Measurements from ENCODE around the gene TAPT1.
"Not testable (repeated sequence)": the region's sequence is repeated elsewhere in the genome, so short reads cannot be mapped to it uniquely, and the experiment has no call there.

The TAPT1 gene

DNA sequence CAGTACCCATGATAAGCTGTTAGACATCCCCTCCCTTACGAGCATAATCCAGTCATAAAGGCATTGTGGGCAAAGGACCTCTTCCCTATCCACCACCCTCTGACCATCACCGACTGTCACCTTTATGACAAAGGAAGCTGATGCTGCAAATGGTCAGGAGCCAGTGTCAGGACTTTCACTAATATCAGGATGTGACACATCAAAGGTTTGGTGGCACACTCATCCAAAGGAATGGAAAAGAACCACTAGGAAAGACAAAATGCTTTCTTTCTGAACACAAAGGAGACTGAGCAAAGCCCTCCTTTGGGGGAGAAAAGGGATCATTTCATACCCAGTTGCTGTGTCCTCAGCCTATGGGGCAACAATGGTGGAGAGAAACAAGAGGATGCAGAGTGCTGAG, 75.6 kb downstream of the TAPT1 start:
- in situ Hi-C loops (cut with HindIII; ENCODE audit: low pct_unique_long_range_greater_than_20kb, low sequenced_read_pairs): no loop called here

DNA sequence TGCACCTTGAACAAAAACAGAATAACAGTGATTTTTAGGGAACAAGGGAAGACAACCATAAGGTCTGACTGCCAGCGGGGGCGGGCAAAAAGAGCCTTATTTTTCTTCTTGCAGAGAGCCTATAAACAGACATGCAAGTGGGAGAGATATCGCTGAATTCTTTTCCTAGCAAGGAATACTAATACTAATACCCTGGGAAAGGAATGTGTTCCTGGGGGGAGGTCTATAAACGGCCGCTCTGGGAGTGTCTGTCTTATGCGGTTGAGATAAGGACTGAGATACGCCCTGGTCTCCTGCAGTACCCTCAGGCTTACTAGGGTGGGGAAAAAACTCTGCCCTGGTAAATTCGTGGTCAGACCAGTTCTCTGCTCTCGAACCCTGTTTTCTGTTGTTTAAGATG, 81.4 kb downstream of the TAPT1 start:
- in situ Hi-C loops (cut with HindIII; ENCODE audit: low pct_unique_long_range_greater_than_20kb, low sequenced_read_pairs); DNase-seq (ENCODE audit: low read depth in 1 of 2, low spot score in 1 of 2): not testable (repeated sequence)

More for the DNA sequence above, 75.6 kb downstream of the TAPT1 start:
- DNase-seq (ENCODE audit: low read depth in 1 of 2, low spot score in 1 of 2): no peak
- TF ChIP-seq JUND (IDR thresholded peaks at IDR 0.05; ENCODE audit: low read depth): no peak

DNA sequence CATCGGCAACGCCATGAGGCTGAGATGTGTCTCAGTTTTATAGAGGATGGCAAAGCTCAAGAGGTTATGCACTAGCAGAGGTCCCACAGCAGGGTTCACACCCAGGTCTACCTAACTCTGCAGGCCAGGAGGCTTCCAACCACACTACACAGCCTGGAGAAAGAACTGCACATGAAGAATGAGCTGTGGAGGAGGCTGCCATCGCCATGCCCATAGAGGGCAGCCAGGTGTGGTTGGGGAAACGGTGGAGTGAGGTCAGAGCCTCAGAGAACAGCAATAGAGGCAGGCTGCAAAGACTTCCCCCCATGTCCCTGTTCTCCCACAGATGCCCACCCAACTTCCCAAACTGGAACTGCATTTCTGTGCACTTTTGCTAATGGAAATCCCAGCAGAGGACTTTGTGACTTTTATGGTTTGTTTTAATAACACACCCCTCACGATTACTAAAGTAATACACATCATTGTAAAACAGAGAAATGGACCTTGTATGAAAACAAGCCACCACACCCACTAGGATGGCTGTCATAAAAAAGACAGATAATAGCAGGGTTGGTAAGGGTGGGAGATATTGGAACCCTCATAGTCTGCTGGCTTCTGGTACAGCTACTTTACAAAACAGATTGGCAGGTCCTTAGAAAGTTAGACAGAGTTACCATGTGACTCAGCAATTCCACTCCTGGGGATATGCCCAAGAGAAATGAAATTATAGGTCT, 83.5 kb downstream of the TAPT1 start:
- in situ Hi-C loops (cut with HindIII; ENCODE audit: low pct_unique_long_range_greater_than_20kb, low sequenced_read_pairs): no loop called here
- DNase-seq (ENCODE audit: low read depth in 1 of 2, low spot score in 1 of 2): no peak
- no peak for TF ChIP-seq JUND (IDR thresholded peaks at IDR 0.05; ENCODE audit: low read depth)

DNA sequence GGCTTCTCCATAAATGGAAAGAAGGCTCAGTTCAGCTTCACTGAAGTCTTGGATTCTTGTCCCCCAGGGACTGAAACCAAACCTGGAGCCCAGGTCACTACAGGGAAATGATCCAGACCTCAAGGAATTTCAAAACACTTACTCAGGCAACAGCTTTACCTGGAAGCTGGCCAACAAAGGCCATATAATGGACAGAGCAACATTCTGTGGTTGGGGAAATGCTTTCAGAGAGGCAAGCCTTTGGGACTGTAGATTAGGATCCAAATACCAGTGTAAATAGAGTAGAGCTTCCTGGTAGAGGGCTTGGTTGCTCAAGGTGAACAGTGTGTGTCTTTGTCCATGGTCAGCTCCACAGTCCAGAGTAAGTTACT, 85.4 kb downstream of the TAPT1 start:
- TF ChIP-seq JUND (IDR thresholded peaks at IDR 0.05; ENCODE audit: low read depth): peak; percentile 71; the same call in 1 of the 2 replicates
- in situ Hi-C loops (cut with HindIII; ENCODE audit: low pct_unique_long_range_greater_than_20kb, low sequenced_read_pairs): no loop called here
- DNase-seq (ENCODE audit: low read depth in 1 of 2, low spot score in 1 of 2): peak; percentile 38 to 99

DNA sequence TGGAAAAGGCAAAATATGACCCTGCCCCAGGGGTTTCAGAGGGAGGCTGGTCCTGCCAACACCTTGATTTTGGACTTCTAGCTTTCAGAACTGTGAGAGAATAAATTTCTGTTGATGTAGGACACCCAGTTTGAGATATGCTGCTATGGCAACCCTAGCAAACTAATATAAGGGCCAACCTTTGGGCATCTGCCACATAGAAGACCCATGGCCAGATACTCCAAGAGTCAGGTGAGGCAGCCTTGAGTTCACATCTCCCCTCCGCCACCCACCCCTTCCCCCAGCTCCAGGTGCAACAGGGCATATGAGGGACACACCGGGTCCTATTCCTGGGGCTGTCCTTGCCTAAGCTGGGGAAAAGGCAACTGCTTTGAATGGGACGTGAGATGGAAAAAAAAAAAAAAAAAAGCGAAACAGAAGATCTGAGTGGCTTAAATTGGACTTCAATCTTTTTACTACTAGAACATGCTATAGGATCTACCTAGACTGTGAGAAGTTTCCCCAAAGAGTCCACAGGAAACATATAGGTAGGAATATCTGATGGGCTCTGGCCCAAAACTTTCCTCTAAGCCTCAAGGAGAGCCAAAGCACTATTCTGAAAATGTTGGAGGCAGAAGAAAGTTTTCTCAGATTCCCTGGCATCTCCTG, 85.9 kb downstream of the TAPT1 start:
- no peak for DNase-seq (ENCODE audit: low read depth in 1 of 2, low spot score in 1 of 2)
- in situ Hi-C loops (cut with HindIII; ENCODE audit: low pct_unique_long_range_greater_than_20kb, low sequenced_read_pairs): no loop called here
- no peak for TF ChIP-seq JUND (IDR thresholded peaks at IDR 0.05; ENCODE audit: low read depth)

DNA sequence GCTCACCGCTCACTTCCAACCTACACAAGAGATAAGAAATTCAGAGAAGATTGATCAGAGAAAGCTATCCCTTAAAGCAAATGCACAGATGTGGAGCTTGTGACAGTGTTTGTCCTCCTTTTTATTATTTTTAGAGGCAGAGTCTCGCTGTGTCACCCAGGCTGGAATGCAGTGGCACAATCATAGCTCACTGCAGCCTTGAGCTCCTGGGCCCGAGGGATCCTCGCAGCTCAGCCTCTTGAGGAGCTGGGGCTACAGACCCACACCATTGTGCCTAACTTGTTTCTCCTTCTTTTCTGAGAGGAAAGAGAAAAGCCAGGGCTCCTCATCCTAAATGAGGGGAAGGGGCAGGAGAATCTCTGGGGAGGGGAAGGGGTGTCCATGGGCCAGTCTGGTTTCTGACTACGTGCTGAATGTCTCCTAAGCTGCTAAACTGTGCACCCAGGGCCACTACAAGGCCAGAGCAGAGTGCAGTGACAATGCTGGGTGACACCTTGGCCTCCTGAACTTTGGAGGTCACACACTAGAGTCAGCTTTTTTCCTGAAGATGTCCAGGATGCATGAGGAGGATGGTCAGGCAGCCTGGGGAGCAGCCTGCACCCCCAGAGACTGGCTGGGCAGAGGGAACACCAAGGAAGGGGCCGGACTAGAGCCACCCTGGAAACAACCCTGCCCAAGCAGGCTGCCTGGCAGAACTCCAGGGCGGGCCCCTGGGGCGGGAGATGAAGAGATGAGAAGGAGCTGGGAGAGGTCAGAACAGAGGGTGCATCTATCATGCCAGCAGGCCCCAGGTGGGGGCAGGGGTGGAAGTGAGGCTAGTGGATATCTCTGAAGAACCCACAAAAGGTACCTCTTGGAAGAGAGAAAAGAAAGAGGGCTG, 87.0 kb downstream of the TAPT1 start:
- no peak for TF ChIP-seq JUND (IDR thresholded peaks at IDR 0.05; ENCODE audit: low read depth)
- in situ Hi-C loops (cut with HindIII; ENCODE audit: low pct_unique_long_range_greater_than_20kb, low sequenced_read_pairs): no loop called here
- DNase-seq (ENCODE audit: low read depth in 1 of 2, low spot score in 1 of 2): peak in 1 of 2 experiments; percentile 56

DNA sequence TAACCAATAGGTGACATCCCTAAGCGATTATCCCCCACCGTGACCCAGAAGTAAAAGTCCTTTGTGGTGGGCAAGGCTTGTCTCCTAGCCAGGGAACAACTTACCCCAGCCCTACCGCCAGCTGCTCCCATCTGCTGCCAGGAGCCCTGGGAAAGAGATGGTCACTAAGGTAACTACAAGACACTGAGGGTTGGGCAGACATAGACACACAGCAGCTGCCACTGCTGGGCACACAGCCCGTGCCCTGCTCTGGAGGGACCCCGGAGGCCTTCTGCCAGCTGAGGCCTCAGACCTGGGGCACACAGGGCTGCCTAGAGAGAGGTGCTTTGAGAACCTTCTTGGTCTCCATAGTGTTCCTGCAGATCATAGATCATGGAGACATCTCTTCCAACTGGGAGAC, 89.4 kb downstream of the TAPT1 start:
- in situ Hi-C loops (cut with HindIII; ENCODE audit: low pct_unique_long_range_greater_than_20kb, low sequenced_read_pairs): no loop called here

DNA sequence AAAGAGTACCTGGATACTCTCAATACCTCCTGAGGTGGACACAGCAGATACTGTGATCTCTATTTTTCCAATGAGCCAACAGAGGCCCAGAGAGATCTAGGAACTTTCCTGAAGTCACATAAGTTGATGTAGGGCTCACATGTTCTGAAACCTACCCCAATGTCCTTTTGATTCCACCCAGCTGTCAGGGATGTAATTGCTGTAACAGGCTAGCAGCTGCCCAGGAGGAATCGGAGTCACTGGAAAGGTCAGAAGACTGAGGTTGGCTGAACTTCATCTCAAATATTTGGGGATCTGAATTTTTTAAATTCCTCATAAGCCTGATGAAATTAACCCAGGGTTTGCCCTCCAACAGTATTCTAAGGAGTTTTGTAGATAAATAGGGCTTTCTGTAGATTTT, 90.0 kb downstream of the TAPT1 start:
- TF ChIP-seq JUND (IDR thresholded peaks at IDR 0.05; ENCODE audit: low read depth): no peak
- peak in 1 of 2 experiments; percentile 19 for DNase-seq (ENCODE audit: low read depth in 1 of 2, low spot score in 1 of 2)
- in situ Hi-C loops (cut with HindIII; ENCODE audit: low pct_unique_long_range_greater_than_20kb, low sequenced_read_pairs): no loop called here

More for the DNA sequence above, 89.4 kb downstream of the TAPT1 start:
- TF ChIP-seq JUND (IDR thresholded peaks at IDR 0.05; ENCODE audit: low read depth): no peak
- DNase-seq (ENCODE audit: low read depth in 1 of 2, low spot score in 1 of 2): no peak

DNA sequence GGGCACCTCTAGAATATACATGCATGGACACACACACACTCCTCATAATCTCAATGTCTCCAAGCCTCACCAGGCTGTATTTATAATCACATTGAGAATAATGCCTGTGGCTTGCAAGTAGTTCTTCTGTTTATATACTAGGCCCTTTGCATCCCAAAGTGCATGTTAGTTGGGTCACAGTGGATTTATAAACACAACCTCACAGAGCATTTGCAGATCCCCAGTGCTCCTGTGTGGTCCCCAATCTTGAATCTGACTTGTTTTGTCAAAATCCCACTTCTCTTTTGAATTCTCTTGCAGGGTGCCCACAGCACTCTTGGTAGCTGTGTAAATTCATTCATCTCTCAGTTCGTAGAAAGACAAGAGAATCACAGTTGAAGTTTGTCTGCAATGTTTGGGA, 92.9 kb downstream of the TAPT1 start:
- no peak for DNase-seq (ENCODE audit: low read depth in 1 of 2, low spot score in 1 of 2)
- no peak for TF ChIP-seq JUND (IDR thresholded peaks at IDR 0.05; ENCODE audit: low read depth)
- in situ Hi-C loops (cut with HindIII; ENCODE audit: low pct_unique_long_range_greater_than_20kb, low sequenced_read_pairs): no loop called here

DNA sequence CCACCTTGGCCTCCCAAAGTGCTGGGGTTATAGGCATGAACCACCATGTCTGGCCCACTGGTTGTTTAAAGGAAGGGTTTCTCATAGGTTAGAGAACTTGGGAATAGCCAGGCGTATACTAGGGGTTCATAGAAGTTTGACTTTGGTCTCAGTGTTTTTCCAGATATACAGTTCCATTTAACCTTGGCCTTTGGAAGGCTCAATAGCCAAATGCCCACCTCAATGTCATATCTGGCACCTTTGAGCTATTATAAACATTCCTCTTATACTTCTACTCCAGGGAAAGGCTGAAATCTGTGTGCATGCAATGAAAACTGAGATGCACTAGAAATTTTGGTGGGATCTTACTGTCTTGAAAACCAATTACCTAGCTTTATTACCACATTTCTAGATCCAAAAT, 95.0 kb downstream of the TAPT1 start:
- in situ Hi-C loops (cut with HindIII; ENCODE audit: low pct_unique_long_range_greater_than_20kb, low sequenced_read_pairs): no loop called here
- DNase-seq (ENCODE audit: low read depth in 1 of 2, low spot score in 1 of 2): no peak
- no peak for TF ChIP-seq JUND (IDR thresholded peaks at IDR 0.05; ENCODE audit: low read depth)

DNA sequence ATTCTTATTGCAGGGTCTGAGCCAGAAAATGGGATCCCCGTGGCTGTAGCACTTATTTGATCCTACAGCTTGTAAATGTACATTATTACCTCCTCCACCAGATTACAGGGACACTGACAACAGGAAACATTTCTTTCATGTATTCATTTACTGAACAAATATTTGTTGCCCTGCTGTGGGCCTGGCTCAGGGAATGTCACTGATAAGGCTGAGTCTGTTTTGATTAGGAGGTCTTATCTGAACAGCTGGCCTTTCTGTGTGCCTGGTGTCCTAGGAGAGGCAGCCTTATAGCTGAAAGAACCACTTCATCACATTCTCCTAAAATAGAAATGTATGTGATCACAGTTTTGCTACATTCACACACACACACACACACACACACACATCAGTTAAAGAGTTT, 96.9 kb downstream of the TAPT1 start:
- DNase-seq (ENCODE audit: low read depth in 1 of 2, low spot score in 1 of 2): no peak
- in situ Hi-C loops (cut with HindIII; ENCODE audit: low pct_unique_long_range_greater_than_20kb, low sequenced_read_pairs): no loop called here
- TF ChIP-seq JUND (IDR thresholded peaks at IDR 0.05; ENCODE audit: low read depth): no peak

DNA sequence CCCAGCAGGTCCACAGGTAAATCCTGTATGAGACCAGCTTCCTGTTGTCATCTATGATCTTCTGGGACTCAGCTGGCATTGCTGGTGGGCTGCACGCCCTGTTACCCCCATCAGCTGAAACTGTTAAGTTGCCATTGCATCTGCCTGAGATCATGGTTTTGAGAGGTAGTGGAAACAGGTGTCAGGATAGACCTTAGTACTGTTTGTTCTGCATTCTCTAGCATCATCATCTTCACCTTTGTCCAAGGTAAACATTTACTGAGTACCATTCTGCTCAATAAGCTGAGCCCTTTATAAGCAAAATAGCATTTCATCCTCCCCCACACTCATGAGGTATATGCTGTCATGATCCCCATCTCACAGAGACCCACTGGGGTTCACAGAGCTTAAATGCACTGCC, 99.6 kb downstream of the TAPT1 start:
- in situ Hi-C loops (cut with HindIII; ENCODE audit: low pct_unique_long_range_greater_than_20kb, low sequenced_read_pairs): no loop called here
- no peak for DNase-seq (ENCODE audit: low read depth in 1 of 2, low spot score in 1 of 2)
- no peak for TF ChIP-seq JUND (IDR thresholded peaks at IDR 0.05; ENCODE audit: low read depth)

All from T47D (cell line).